ENCODE results near the gene SREBF2.

The SREBF2 gene

GRCh38 chr22:41812805-41813545, 19.9 kb upstream of the SREBF2 start:
- POLR2A ChIA-PET, result no interaction called here
- no peak overlapping the region for H3K4me3 ChIP-seq (ENCODE audit: low read depth, low read length)
- CTCF ChIA-PET, result interaction anchor here (0.9 to 2.2 kb wide), 3 partner anchors 10 to 128 kb away, joined by 3 to 5 read pairs (median 3); no protein-coding TSS in a partner anchor
- DNase-seq (ENCODE audit: low read depth, low spot score), result no peak
- TF ChIP-seq CTCF (IDR thresholded peaks at IDR 0.05; ENCODE audit: insufficient read depth, low read length, missing control alignments), result no peak

- ChIA-PET CTCF (interaction anchor here (1.3 to 2.2 kb wide), 3 partner anchors 9 to 127 kb away, joined by 3 to 5 read pairs (median 4); no protein-coding TSS in a partner anchor), POLR2A (no interaction called here)
- no peak overlapping the region for H3K4me3 ChIP-seq (ENCODE audit: low read depth, low read length)
- no peak for TF ChIP-seq CTCF (IDR thresholded peaks at IDR 0.05; ENCODE audit: insufficient read depth, low read length, missing control alignments)
- no peak for DNase-seq (ENCODE audit: low read depth, low spot score)
Observed at GRCh38 chr22:41813726-41814410, 19.0 kb upstream of the SREBF2 start.

GRCh38 chr22:41815716-41816115, 17.2 kb upstream of the SREBF2 start:
- ChIA-PET POLR2A (no interaction called here), CTCF (interaction anchor here (1.1 to 1.7 kb wide), 2 partner anchors 69 to 125 kb away, joined by 3 to 5 read pairs; no protein-coding TSS in a partner anchor)
- H3K4me3 ChIP-seq (ENCODE audit: low read depth, low read length), result no peak overlapping the region
- no peak for TF ChIP-seq CTCF (IDR thresholded peaks at IDR 0.05; ENCODE audit: insufficient read depth, low read length, missing control alignments)
- DNase-seq (ENCODE audit: low read depth, low spot score), result no peak

GRCh38 chr22:41816241-41816640, 16.7 kb upstream of the SREBF2 start:
- DNase-seq (ENCODE audit: low read depth, low spot score), result no peak
- ChIA-PET POLR2A (no interaction called here), CTCF (interaction anchor here (1.1 to 1.7 kb wide), 2 partner anchors 70 to 125 kb away, joined by 3 to 5 read pairs; no protein-coding TSS in a partner anchor)
- H3K4me3 ChIP-seq (ENCODE audit: low read depth, low read length), result no peak overlapping the region
- TF ChIP-seq CTCF (IDR thresholded peaks at IDR 0.05; ENCODE audit: insufficient read depth, low read length, missing control alignments), result no peak

- CTCF ChIA-PET, result interaction anchor here (1.7 kb wide), 1 partner anchor 124 kb away, joined by 5 read pairs; no protein-coding TSS in a partner anchor
- DNase-seq (ENCODE audit: low read depth, low spot score), result no peak
- H3K4me3 ChIP-seq (ENCODE audit: low read depth, low read length), result no peak overlapping the region
- TF ChIP-seq CTCF (IDR thresholded peaks at IDR 0.05; ENCODE audit: insufficient read depth, low read length, missing control alignments), result no peak
- POLR2A ChIA-PET, result no interaction called here
Observed at GRCh38 chr22:41816871-41817270, 16.0 kb upstream of the SREBF2 start.

- ChIA-PET CTCF (interaction anchor here (1.3 kb wide), 1 partner anchor 108 kb away, joined by 3 read pairs; no protein-coding TSS in a partner anchor), POLR2A (no interaction called here)
- no peak overlapping the region for H3K4me3 ChIP-seq (ENCODE audit: low read depth, low read length)
- no peak for TF ChIP-seq CTCF (IDR thresholded peaks at IDR 0.05; ENCODE audit: insufficient read depth, low read length, missing control alignments)
- no peak for DNase-seq (ENCODE audit: low read depth, low spot score)
Observed at GRCh38 chr22:41818011-41818410, 14.9 kb upstream of the SREBF2 start.
